AG09309 (cell line): ENCODE data around the gene BANK1.

Experiments
- DNase-seq: peaks from one replicate; pipeline ENCODE4 v3.0.0-alpha.2; 2010; ENCODE audit warnings: low read depth
- H3K4me3 ChIP-seq: 2 replicates; pipeline ENCODE4 v1.5.1; 2011; ENCODE audit warnings: mild to moderate bottlenecking, low read depth, low read length, moderate library complexity; ENCODE audit not compliant: control insufficient read depth
- TF ChIP-seq, protein P1 (sequence below): IDR thresholded peaks from 2 replicates; pipeline ENCODE4 v1.5.1; 2011; ENCODE audit warnings: mild to moderate bottlenecking, low read depth, low read length, inconsistent platforms; ENCODE audit not compliant: insufficient read depth, control insufficient read depth; ENCODE audit errors: missing control alignments

The BANK1 gene

DNA sequence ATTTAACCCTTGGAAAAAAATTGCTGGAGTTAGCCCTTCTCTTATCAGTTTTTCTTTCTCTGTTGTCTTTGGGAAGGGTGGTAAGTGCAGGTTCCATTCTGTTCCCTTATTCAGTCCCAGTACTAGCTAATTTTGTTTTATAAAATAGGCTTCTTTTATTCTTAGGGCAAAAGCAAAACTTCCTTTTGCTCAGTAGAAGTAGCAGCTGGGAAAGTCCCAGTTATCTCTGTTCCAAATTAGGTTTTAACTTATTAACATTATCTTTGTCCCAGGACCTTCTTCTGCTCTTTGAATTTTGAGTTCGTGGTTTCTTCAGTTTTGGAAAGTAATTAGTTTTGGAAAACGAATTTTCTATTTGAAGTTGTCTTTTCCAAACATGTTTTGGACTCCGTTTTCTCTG lies 61.1 kb downstream of the BANK1 start:
- no peak for DNase-seq
- H3K4me3 ChIP-seq: no peak overlapping the region
- TF ChIP-seq, protein P1, sequence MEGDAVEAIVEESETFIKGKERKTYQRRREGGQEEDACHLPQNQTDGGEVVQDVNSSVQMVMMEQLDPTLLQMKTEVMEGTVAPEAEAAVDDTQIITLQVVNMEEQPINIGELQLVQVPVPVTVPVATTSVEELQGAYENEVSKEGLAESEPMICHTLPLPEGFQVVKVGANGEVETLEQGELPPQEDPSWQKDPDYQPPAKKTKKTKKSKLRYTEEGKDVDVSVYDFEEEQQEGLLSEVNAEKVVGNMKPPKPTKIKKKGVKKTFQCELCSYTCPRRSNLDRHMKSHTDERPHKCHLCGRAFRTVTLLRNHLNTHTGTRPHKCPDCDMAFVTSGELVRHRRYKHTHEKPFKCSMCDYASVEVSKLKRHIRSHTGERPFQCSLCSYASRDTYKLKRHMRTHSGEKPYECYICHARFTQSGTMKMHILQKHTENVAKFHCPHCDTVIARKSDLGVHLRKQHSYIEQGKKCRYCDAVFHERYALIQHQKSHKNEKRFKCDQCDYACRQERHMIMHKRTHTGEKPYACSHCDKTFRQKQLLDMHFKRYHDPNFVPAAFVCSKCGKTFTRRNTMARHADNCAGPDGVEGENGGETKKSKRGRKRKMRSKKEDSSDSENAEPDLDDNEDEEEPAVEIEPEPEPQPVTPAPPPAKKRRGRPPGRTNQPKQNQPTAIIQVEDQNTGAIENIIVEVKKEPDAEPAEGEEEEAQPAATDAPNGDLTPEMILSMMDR: no peak

DNA sequence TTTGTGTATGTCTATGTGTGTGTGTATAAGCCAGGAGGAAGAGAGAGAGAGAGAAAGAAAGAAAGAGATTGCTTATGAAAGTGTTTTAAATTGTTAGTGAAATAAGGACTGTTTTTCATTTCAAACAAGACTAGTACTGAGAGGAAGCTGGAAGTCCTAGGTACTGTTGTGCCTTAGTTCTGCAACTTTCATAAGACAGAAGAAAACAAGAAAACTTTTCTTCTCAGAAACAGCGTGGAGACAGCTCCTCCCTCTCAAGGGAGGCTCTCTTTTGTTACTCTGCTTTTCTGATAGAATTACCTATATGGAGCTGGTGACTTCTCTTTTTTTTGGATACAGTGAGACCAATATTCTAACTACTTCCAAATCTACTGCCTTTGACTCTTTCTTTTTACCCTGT lies 62.5 kb downstream of the BANK1 start:
- TF ChIP-seq, protein P1: no peak
- no peak overlapping the region for H3K4me3 ChIP-seq
- no peak for DNase-seq

DNA sequence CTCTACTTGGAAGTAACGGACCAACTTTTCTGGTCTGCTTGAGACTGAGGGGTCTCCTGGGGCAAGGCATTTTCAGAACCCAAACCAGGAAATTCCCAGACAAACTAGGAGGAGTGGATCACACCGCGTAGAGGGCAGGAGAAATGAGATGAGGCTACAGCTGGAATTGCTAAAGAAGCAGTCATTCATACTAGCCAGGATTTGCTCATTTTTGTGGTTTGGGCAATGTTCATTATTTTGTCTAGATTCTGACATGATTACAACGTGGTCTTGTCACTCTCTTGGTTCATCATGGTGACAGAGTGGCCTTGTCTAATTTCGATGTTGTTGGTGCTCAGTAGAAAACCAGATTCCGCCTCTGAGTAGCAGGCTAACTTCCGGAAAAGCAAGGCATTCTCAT lies 63.2 kb downstream of the BANK1 start:
- no peak overlapping the region for H3K4me3 ChIP-seq
- TF ChIP-seq, protein P1: no peak
- no peak for DNase-seq

DNA sequence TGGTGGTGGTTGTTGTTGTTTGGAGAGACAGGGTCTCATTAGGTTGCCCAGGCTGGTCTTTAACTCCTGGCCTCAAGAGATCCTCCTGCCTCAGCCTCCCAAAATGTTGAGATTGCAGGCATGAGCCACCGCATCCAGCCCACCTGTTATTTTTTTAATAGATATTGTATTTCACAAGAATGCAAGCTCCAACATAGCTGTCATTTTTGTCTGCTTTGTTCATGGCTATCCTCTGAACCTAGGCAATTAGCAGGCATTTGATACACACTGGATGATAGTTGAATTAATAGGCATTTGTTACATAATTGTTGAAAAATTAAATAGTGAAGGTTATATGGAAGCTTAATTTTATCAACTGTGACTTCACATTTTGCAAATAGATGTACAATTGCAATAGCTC lies 64.7 kb downstream of the BANK1 start:
- no peak overlapping the region for H3K4me3 ChIP-seq
- TF ChIP-seq, protein P1: no peak
- DNase-seq: no peak

DNA sequence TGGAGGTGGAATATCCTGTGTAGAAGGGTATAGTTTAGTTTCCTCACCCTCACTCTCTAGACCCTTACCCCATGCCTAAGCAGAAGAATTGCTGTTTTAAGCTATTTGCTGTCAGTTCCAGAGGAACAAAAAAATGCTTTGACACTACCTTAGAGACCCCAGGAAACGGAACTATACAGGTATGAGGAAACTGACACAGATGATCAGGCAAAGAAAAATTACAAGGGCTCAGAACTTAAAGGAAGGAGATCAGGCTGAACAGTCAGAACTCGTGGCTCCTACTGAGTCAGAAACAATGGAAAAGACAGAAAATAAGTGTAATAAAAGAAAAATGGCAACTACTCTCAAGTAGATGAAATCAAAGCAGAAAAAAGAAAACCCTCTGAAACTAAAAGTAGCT lies 65.6 kb downstream of the BANK1 start:
- TF ChIP-seq, protein P1: no peak
- no peak for DNase-seq
- H3K4me3 ChIP-seq: no peak overlapping the region

DNA sequence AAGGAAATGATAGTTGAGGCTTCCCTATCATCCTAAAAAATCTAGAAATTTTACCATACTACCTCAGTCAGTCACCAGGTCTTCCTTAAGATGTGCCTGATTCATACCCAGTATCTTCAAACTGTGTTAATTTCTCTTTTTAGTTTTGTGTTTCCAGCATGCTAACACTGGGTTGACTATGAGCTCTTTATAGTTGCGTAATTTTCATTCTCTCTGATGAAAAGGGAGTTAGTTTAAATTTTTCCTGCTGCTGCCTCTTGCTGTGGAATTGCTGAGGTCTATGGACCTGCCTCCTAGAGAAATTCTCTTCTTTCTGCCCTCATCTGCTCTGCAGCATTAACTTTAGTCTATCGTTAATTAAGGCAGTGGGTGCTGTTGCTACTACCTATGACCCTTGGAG lies 66.6 kb downstream of the BANK1 start:
- no peak overlapping the region for H3K4me3 ChIP-seq
- TF ChIP-seq, protein P1: no peak
- no peak for DNase-seq

DNA sequence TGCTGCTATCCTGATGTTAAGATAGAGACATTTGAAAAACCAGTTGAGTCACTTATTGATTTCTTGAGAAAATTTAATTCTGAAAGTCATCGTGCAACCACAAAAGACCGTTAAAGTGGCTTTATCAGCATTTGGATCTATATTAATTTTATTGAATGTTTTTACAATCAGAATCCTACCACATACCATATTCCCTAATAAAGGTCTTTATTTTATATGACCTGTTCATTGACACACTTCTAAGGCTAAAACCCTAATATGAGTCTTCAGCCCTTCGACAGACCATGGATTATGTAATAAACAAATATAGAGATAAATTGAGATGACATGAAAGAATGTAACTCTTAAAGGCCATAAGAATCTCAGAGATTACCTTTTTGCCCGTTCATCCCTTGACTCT lies 68.1 kb downstream of the BANK1 start:
- DNase-seq: no peak
- no peak overlapping the region for H3K4me3 ChIP-seq
- TF ChIP-seq, protein P1: no peak
